Spleen (tissue), 11 donors: ENCODE results near the gene KIF5B. TPM values are rescaled to one million over a fixed set of nuclear protein-coding genes. Genes with fewer than 3 reads are reported as not detected.
"Not testable (repeated sequence)": the region's sequence is repeated elsewhere in the genome, so short reads cannot be mapped to it uniquely, and the experiment has no call there.

Experiments
- DNase-seq: peaks from one replicate; pipeline ENCODE4 v3.0.0-alpha.2; 2020
- H3K27ac ChIP-seq, 8 donors: fragments of 200-600 bp; sonication (generic) in 7 of 8; 1 replicate in 4 of 8; 2 replicates in 4 of 8; pipeline versions ENCODE4 v1.5.0 to v1.8.0; 2016 to 2021; ENCODE audit warnings: inconsistent platforms in 4 of 8, mild to moderate bottlenecking in 4 of 8, moderate library complexity in 1 of 8
- H3K27me3 ChIP-seq, 7 donors: fragments of 200-600 bp; sonication (generic) in 6 of 7; replicated peaks in 1 of 7; 1 replicate in 4 of 7; 2 replicates in 3 of 7; pipeline versions ENCODE4 v1.5.0 to v1.8.0; 2016 to 2021; ENCODE audit warnings: inconsistent platforms in 3 of 7, mild to moderate bottlenecking in 1 of 7
- H3K36me3 ChIP-seq, 6 donors: fragments of 200-600 bp; sonication (generic) in 5 of 6; 1 replicate in 4 of 6; 2 replicates in 2 of 6; pipeline versions ENCODE4 v1.5.0 to v1.8.0; 2016 to 2021; ENCODE audit warnings: inconsistent platforms in 2 of 6
- H3K4me1 ChIP-seq, 6 donors: fragments of 200-600 bp; sonication (generic) in 5 of 6; 1 replicate in 3 of 6; 2 replicates in 3 of 6; pipeline versions ENCODE4 v1.5.0 to v1.8.0; 2016 to 2021; ENCODE audit warnings: inconsistent platforms in 3 of 6
- H3K4me3 ChIP-seq, 8 donors: fragments of 200-600 bp; sonication (generic) in 7 of 8; 1 replicate in 4 of 8; 2 replicates in 4 of 8; pipeline versions ENCODE4 v1.5.0 to v1.8.0; 2016 to 2021; ENCODE audit warnings: inconsistent platforms in 4 of 8, mild to moderate bottlenecking in 4 of 8, moderate library complexity in 2 of 8
- H3K9me3 ChIP-seq, 8 donors: fragments of 200-600 bp; sonication (generic) in 7 of 8; 1 replicate in 4 of 8; 2 replicates in 4 of 8; pipeline versions ENCODE4 v1.5.0 to v1.8.0; 2016 to 2021; ENCODE audit warnings: inconsistent platforms in 4 of 8
- CTCF ChIP-seq, 11 experiments: fragments of 200-600 bp in 7 of 11; fragments of 450-650 bp in 4 of 11; sonication (generic) in 4 of 11; IDR thresholded peaks in 8 of 11; conservative IDR thresholded peaks in 3 of 11; 1 replicate in 7 of 11; 2 replicates in 4 of 11; pipeline versions ENCODE4 v1.4.0 to v1.8.0; 2016 to 2021; ENCODE audit warnings: antibody characterized with exemption in 11 of 11, inconsistent platforms in 4 of 11, mild to moderate bottlenecking in 1 of 11
- POLR2A ChIP-seq, 3 donors: fragments of 450-650 bp; IDR thresholded peaks; one replicate each; pipeline ENCODE4 v1.5.1; 2017; ENCODE audit warnings: antibody characterized with exemption in 3 of 3, mild to moderate bottlenecking in 1 of 3
- POLR2AphosphoS5 ChIP-seq, 3 donors: sonication (generic); formaldehyde crosslinking; IDR thresholded peaks; one replicate each; pipeline ENCODE4 v1.5.1; 2017; ENCODE audit warnings: antibody characterized with exemption in 3 of 3
- WGBS, 5 donors: extraction: QIAGEN DNeasy Blood & Tissue Kit in 3 of 5; methylation state at CpG; one replicate each; pipeline versions ENCODE4 v1.1.5 to v1.1.7; 2013 to 2018; 5-methylcytosine and 5-hydroxymethylcytosine counted together
- intact Hi-C: fragments of 100-400 bp; cut with DNase I; formaldehyde crosslinking; loops from one replicate; pipeline ENCODE4 v1.15.0; 2023; ENCODE audit warnings: low total_unique reads
- polyA plus RNA-seq, 3 donors: library from polyadenylated mRNA; stranded (reverse); fragments of 200-250 nt; gene quantifications; one replicate each; pipeline ENCODE4 v1.2.1, GENCODE V29; 2013
- total RNA-seq, 7 donors: library from RNA; depleted of rRNA in 3 of 7; stranded (reverse); fragments of >200 nt in 3 of 7; fragmentation: NEBNext Ultra II Directional in 4 of 7; extraction: Animal tissue kit (Norgen Biotek cat#: 25700) in 4 of 7; gene quantifications; one replicate each; pipeline versions ENCODE4 v1.1.0 to v1.2.1, GENCODE V29; 2016 to 2021
- donor health status: healthy with polysubstance abuse.
- donor health status: DM: no; HTN: no; CAD: no; lungs with moderate emphysema.
- donor health status: DM: no; HTN: no; CAD: no.
- donor health status: Bipolar disorder and iron deficiency.
- donor health status: healthy.
- donor health status: DM: no; HTN: no; CAD: no.
- donor health status: DM: yes; HTN: yes; CAD: no.

The KIF5B gene
- total and polyA plus RNA-seq, 10 donors: 16.1 to 95.1 (median 71.2) TPM

- TF ChIP-seq CTCF (IDR thresholded peaks at IDR 0.05 in 8 of 11, conservative IDR thresholded peaks at IDR 0.05 in 3 of 11) (no peak), POLR2AphosphoS5 (IDR thresholded peaks at IDR 0.05) (no peak), POLR2A (IDR thresholded peaks at IDR 0.05) (no peak)
- WGBS, 5 donors: 89 to 95% (median 94%) methylated on average over 3 of the region's 3 CpGs
- intact Hi-C loops: no loop called here
- DNase-seq: no peak
- no peaks in the 10 kb centered on the region for H3K36me3 ChIP-seq
- no peaks in the 10 kb centered on the region for H3K27me3 ChIP-seq
- H3K4me3 ChIP-seq: no peak overlapping the region
- H3K27ac ChIP-seq: no peak overlapping the region
- H3K4me1 ChIP-seq: peaks cover 0 to 28% (median 11%) of the 10 kb centered on the region in 6 donors
- H3K9me3 ChIP-seq: no peaks in the 10 kb centered on the region
These were observed 56.4 kb downstream of the KIF5B start for GRCh38 chr10:31999836-32000235.

DNA sequence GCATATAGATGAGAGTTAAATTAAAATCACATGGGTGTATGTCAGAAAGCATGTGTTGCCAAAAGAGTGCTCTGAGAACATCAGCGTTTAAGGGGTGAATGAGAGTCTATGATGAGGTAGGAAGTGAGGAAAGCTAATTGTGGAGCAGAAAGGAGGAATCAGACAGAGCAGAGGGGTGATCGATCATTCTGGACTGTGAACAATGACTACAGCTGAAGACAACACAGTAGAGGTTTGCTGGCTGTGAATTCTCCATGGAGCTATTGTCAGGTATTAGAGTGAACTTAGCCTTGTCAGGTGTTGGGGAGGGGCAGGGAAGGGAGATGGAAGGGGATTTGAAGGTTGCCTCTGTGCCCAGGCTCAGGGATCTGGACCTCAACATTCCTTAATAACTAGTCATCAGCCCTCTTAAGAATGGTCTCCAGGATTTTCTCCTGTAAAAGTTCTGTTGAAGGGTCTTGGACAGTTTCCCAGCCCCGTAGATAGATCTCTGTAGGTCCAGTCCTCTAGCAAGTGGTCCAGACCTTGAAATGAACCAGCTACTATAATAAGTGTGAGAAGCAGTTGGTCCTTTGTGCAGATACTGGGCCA lies 57.1 kb downstream of the KIF5B start:
- 55 to 78% (median 74%) methylated on average over 3 of the region's 3 CpGs for WGBS, 5 donors
- peaks cover 0 to 21% (median 8%) of the 10 kb centered on the region in 6 donors for H3K4me1 ChIP-seq
- H3K36me3 ChIP-seq: no peaks in the 10 kb centered on the region
- H3K9me3 ChIP-seq: no peaks in the 10 kb centered on the region
- H3K4me3 ChIP-seq: no peak overlapping the region
- H3K27ac ChIP-seq: no peak overlapping the region
- intact Hi-C loops: no loop called here
- DNase-seq: no peak
- no peaks in the 10 kb centered on the region for H3K27me3 ChIP-seq
- TF ChIP-seq CTCF (IDR thresholded peaks at IDR 0.05 in 8 of 11, conservative IDR thresholded peaks at IDR 0.05 in 3 of 11) (no peak), POLR2AphosphoS5 (IDR thresholded peaks at IDR 0.05) (no peak), POLR2A (IDR thresholded peaks at IDR 0.05) (no peak)

DNA sequence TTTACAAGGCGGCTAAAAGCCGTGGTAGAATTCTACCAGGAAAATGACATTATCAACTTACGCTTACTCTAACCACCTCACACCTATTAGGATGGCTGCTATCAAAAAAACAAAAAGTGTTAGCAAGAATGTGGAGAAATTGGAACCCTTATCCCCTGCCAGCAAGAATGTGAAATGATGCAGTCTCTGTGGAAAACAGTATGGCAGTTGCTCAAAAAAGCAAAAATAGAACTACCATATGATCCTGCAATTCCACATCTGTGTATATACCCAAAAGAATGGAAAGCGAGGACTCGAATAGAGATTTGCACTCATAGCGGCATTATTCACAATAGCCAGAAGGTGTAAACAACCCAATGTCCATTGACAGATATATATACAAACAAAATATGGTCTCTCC lies 61.3 kb downstream of the KIF5B start:
- Histone ChIP-seq H3K27ac (no peak overlapping the region), H3K4me1 (no peaks in the 10 kb centered on the region), H3K27me3 (no peaks in the 10 kb centered on the region), H3K9me3 (no peaks in the 10 kb centered on the region), H3K4me3 (no peak overlapping the region), H3K36me3 (no peaks in the 10 kb centered on the region)
- TF ChIP-seq POLR2A (IDR thresholded peaks at IDR 0.05) (no peak), CTCF (IDR thresholded peaks at IDR 0.05 in 8 of 11, conservative IDR thresholded peaks at IDR 0.05 in 3 of 11) (no peak), POLR2AphosphoS5 (IDR thresholded peaks at IDR 0.05) (no peak)
- no peak for DNase-seq
- intact Hi-C loops: no loop called here
- 79 to 82% (median 80%) methylated on average over 6 of the region's 6 CpGs for WGBS, 5 donors

- peaks cover 0 to 4% (median 0%) of the 10 kb centered on the region in 8 donors for H3K9me3 ChIP-seq
- intact Hi-C loops: no loop called here
- H3K36me3 ChIP-seq: no peaks in the 10 kb centered on the region
- DNase-seq: no peak
- TF ChIP-seq POLR2AphosphoS5 (IDR thresholded peaks at IDR 0.05): no peak
- TF ChIP-seq POLR2A (IDR thresholded peaks at IDR 0.05): no peak
- no peak for TF ChIP-seq CTCF (IDR thresholded peaks at IDR 0.05 in 8 of 11, conservative IDR thresholded peaks at IDR 0.05 in 3 of 11)
- H3K4me1 ChIP-seq: no peaks in the 10 kb centered on the region
- no peaks in the 10 kb centered on the region for H3K27me3 ChIP-seq
- no peak overlapping the region for H3K27ac ChIP-seq
- no peak overlapping the region for H3K4me3 ChIP-seq
These were observed 65.3 kb downstream of the KIF5B start for GRCh38 chr10:31990937-31991336.

DNA sequence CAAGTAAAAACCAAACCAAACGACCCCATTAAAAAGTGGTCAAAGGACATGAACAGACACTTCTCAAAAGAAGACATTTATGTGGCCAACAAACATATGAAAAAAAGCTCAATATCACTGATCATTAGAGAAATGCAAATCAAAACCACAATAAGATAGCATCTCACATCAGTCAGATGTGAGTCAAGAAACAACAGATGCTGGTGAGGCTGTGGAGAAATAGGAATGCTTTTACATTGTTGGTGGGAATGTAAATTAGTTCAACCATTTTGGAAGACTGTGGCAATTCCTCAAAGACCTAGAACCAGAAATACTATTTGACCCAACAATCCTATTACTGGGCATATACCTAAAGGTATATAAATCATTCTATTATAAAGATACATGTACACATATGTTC lies 68.4 kb downstream of the KIF5B start:
- intact Hi-C loops, H3K4me3 ChIP-seq, H3K36me3 ChIP-seq, DNase-seq, H3K27me3 ChIP-seq, H3K4me1 ChIP-seq, H3K27ac ChIP-seq, H3K9me3 ChIP-seq: not testable (repeated sequence)
- 67 to 76% (median 72%) methylated on average over 1 of the region's 1 CpG for WGBS, 5 donors
